Stromal cell of bone marrow (primary cell): ENCODE measurements around the gene PDLIM3.
A peak's percentile ranks its signal among the peaks of the same experiment; 100 is the strongest.
"Not testable (repeated sequence)": the region's sequence is repeated elsewhere in the genome, so short reads cannot be mapped to it uniquely, and the experiment has no call there.

Source experiments
- DNase-seq: peaks from one replicate; pipeline ENCODE4 v3.0.0-alpha.2; 2012; ENCODE audit warnings: low read depth

PDLIM3 gene

GRCh38 chr4:185518494-185518893, 16.8 kb downstream of the PDLIM3 start:
- no peak for DNase-seq

- no peak for DNase-seq
These were observed 17.2 kb downstream of the PDLIM3 start for GRCh38 chr4:185518069-185518468.

GRCh38 chr4:185515248-185515647, 20.1 kb downstream of the PDLIM3 start:
- DNase-seq: no peak

GRCh38 chr4:185514182-185514697, 21.1 kb downstream of the PDLIM3 start:
- no peak for DNase-seq

- DNase-seq: no peak
These were observed 21.7 kb downstream of the PDLIM3 start for GRCh38 chr4:185513489-185514181.

GRCh38 chr4:185512516-185512915, 22.8 kb downstream of the PDLIM3 start:
- DNase-seq: peak; percentile 30

- not testable (repeated sequence) for DNase-seq
These were observed 24.1 kb downstream of the PDLIM3 start for GRCh38 chr4:185511243-185511642.

GRCh38 chr4:185510806-185511205, 24.5 kb downstream of the PDLIM3 start:
- no peak for DNase-seq

GRCh38 chr4:185508181-185508580, 27.1 kb downstream of the PDLIM3 start:
- DNase-seq: no peak

- DNase-seq: no peak
These were observed 28.9 kb downstream of the PDLIM3 start for GRCh38 chr4:185506422-185506821.

GRCh38 chr4:185504098-185505047, 30.9 kb downstream of the PDLIM3 start:
- DNase-seq: no peak

GRCh38 chr4:185502386-185502785, 32.9 kb downstream of the PDLIM3 start:
- DNase-seq: no peak

GRCh38 chr4:185500576-185500975, 34.7 kb downstream of the PDLIM3 start:
- no peak for DNase-seq

- DNase-seq: no peak
These were observed 35.3 kb downstream of the PDLIM3 start for GRCh38 chr4:185500035-185500434.

- DNase-seq: no peak
These were observed 46.7 kb downstream of the PDLIM3 start for GRCh38 chr4:185488650-185489049.

- DNase-seq: no peak
These were observed 53.9 kb downstream of the PDLIM3 start for GRCh38 chr4:185481401-185481800.

GRCh38 chr4:185480016-185480732, 55.1 kb downstream of the PDLIM3 start:
- no peak for DNase-seq

GRCh38 chr4:185479507-185479971, 55.8 kb downstream of the PDLIM3 start:
- no peak for DNase-seq

- no peak for DNase-seq
These were observed 62.1 kb downstream of the PDLIM3 start for GRCh38 chr4:185473247-185473646.

GRCh38 chr4:185472103-185472542, 63.2 kb downstream of the PDLIM3 start:
- no peak for DNase-seq

GRCh38 chr4:185471235-185472102, 63.8 kb downstream of the PDLIM3 start, which contains the start of gene CCDC110:
Gene CCDC110, minus strand, starts transcription at chr4:185471733. Its CDS starts 50 bp downstream, at chr4:185471683.
- DNase-seq: peak; percentile 84
